Mucosa of descending colon (tissue), 3 donors: ENCODE results near the gene TRIP12. TPM values are rescaled to one million over a fixed set of nuclear protein-coding genes. Genes with fewer than 3 reads are reported as not detected.
A peak's percentile ranks its signal among the peaks of the same experiment; 100 is the strongest.
"Not testable (repeated sequence)": the region's sequence is repeated elsewhere in the genome, so short reads cannot be mapped to it uniquely, and the experiment has no call there.

Source experiments
- ATAC-seq: fragments of 200-7000 bp; cut with Tn5 transposase; one replicate; pipeline ENCODE4 v1.9.1; 2020; ENCODE audit warnings: mild to moderate bottlenecking, moderate library complexity
- DNase-seq, 3 donors: peaks; one replicate each; pipeline ENCODE4 v3.0.0-alpha.2; 2020
- H3K36me3 ChIP-seq: fragments of 200-600 bp; one replicate; pipeline ENCODE4 v1.8.0; 2021; ENCODE audit warnings: low read depth, mild to moderate bottlenecking
- H3K4me1 ChIP-seq: fragments of 200-600 bp; one replicate; pipeline ENCODE4 v1.8.0; 2021; ENCODE audit warnings: low read depth, mild to moderate bottlenecking
- H3K4me3 ChIP-seq: fragments of 200-600 bp; one replicate; pipeline ENCODE4 v1.8.0; 2021; ENCODE audit warnings: mild to moderate bottlenecking
- H3K9me3 ChIP-seq: fragments of 200-600 bp; one replicate; pipeline ENCODE4 v1.8.0; 2021; ENCODE audit warnings: mild to moderate bottlenecking
- intact Hi-C, 2 donors: fragments of 100-400 bp; cut with DNase I in 1 of 2; cut with micrococcal nuclease in 1 of 2; formaldehyde crosslinking; loops; one replicate each; pipeline versions ENCODE4 v1.11.0 to v1.11.1; 2022; cut with DNase I, micrococcal nuclease
- total RNA-seq, 3 donors: library from RNA; stranded (reverse); fragmentation: NEBNext Ultra II Directional in 2 of 3; extraction: Animal tissue kit (Norgen Biotek cat#: 25700) in 2 of 3; gene quantifications; one replicate each; pipeline versions ENCODE4 v1.2.1 to v1.2.4, GENCODE V29; 2021 to 2023
- TF ChIP-seq, protein P1 (sequence below): fragments of 200-600 bp; IDR thresholded peaks from one replicate; pipeline ENCODE4 v1.8.0; 2022; ENCODE audit warnings: antibody characterized with exemption, mild to moderate bottlenecking
- donor health status: DM: no; HTN: no; CAD: no; lungs with moderate emphysema.
- donor health status: DM: no; HTN: no; CAD: no.
- donor health status: DM: no; HTN: yes; CAD: no.

The TRIP12 gene
- total RNA-seq, 3 donors from 2014 or later = 196 to 240 (median 202) TPM

DNA sequence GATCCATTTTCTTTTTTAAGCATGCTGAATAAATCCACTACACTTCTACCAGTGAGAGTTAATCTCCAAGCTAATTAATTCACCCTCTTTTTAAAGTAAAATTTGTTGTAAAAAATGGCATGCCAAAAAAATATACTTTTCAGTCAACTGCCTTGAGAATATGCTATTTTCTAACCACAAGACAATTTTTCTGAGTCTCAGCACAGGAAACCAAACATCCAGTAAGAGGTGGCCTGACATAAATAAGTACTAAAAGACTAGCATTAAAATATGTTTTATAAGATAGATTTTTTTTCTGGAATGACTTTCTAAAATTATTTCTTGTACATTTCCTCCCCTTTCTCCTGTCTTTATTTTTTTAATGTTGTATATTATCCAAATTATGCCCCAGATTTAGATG, 3.4 kb upstream of the TRIP12 start:
- intact Hi-C loops = no loop called here

DNA sequence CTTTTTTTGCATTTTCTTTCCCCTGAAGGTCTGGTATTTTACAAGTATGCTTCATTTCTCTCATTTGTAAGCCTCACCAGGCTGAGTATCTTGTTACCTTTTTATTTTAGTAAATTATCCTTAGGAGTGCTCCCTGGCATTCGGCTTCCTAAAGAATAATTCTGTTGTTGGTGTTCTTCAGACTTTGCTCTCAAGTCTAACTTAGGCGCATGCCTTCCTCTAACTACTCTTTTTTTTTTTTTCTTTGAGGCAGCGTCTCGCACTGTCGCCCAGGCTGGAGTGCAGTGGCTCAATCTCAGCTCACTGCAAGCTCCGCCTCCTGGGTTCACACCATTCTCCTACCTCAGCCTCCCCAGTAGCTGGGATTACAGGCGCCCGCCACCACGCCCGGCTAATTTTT, 2.7 kb upstream of the TRIP12 start:
- H3K36me3 ChIP-seq, H3K4me3 ChIP-seq, intact Hi-C loops, H3K9me3 ChIP-seq, DNase-seq, H3K4me1 ChIP-seq, ATAC-seq: not testable (repeated sequence)

More for the DNA sequence above, 3.4 kb upstream of the TRIP12 start:
- H3K36me3 ChIP-seq = no peaks in the 10 kb centered on the region
- ATAC-seq (no peak), DNase-seq (no peak)
- H3K4me3 ChIP-seq = no peak overlapping the region
- TF ChIP-seq, protein P1, sequence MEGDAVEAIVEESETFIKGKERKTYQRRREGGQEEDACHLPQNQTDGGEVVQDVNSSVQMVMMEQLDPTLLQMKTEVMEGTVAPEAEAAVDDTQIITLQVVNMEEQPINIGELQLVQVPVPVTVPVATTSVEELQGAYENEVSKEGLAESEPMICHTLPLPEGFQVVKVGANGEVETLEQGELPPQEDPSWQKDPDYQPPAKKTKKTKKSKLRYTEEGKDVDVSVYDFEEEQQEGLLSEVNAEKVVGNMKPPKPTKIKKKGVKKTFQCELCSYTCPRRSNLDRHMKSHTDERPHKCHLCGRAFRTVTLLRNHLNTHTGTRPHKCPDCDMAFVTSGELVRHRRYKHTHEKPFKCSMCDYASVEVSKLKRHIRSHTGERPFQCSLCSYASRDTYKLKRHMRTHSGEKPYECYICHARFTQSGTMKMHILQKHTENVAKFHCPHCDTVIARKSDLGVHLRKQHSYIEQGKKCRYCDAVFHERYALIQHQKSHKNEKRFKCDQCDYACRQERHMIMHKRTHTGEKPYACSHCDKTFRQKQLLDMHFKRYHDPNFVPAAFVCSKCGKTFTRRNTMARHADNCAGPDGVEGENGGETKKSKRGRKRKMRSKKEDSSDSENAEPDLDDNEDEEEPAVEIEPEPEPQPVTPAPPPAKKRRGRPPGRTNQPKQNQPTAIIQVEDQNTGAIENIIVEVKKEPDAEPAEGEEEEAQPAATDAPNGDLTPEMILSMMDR = no peak
- no peaks in the 10 kb centered on the region for H3K9me3 ChIP-seq
- peaks cover 9% of the 10 kb centered on the region for H3K4me1 ChIP-seq

DNA sequence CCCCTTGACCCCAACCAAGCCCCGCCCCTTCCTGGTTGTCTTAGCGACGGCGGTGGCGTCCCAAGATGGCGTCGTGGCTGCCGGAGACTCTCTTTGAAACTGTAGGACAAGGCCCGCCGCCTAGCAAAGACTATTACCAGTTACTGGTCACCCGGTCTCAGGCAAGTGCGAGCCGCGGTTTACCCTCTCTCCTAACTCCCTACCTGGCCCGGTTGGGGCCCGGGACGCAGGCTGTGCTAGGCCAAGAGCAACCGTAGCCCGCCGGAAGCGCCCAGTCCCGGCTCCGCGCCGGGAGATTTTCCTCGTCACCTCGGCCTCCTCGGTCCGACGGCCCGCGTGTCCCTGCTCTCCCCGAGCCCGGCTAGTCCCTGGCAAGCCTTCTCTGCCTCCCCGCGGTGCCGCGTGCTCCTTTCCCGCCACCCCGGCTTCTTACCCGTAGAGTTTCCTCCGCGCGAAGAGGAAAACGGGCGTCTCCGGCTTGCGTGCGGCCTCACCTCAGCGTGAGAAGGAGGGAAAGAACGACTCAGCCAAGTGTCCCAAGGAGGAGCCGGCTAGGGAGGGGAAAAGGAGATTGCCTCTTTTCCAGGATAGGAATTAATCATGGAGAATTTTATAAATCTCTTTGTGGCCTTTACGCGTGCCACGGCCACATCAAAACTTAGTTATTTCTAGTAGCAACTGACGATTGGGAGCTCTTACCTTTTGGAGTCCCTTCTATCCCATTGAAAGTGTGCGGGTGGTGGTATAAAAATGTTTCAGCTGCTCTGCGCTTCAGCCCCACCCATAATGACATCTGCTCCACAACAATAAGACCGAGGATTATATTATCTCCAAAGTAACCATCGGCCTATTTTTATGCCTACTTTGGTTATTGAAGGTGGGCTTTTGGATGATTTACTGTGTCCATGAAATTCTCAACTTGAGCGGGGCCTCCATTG, 909 bp upstream of the TRIP12 start, which contains the start of gene FBXO36:
Gene FBXO36, plus strand, starts transcription at position 55 of the 938 bp plus-strand sequence. Its CDS starts 11 bp downstream, at position 66.
- H3K4me3 ChIP-seq = peak within 1 kb of the TSS; percentile 98
- no peaks in the 10 kb centered on the region for H3K36me3 ChIP-seq
- DNase-seq = peak; percentile 91 to 95 (median 93)
- peaks cover 15% of the 10 kb centered on the region for H3K4me1 ChIP-seq
- TF ChIP-seq, protein P1 = no peak
- intact Hi-C loops = no loop called here
- no peaks in the 10 kb centered on the region for H3K9me3 ChIP-seq
- peak; percentile 81 for ATAC-seq

DNA sequence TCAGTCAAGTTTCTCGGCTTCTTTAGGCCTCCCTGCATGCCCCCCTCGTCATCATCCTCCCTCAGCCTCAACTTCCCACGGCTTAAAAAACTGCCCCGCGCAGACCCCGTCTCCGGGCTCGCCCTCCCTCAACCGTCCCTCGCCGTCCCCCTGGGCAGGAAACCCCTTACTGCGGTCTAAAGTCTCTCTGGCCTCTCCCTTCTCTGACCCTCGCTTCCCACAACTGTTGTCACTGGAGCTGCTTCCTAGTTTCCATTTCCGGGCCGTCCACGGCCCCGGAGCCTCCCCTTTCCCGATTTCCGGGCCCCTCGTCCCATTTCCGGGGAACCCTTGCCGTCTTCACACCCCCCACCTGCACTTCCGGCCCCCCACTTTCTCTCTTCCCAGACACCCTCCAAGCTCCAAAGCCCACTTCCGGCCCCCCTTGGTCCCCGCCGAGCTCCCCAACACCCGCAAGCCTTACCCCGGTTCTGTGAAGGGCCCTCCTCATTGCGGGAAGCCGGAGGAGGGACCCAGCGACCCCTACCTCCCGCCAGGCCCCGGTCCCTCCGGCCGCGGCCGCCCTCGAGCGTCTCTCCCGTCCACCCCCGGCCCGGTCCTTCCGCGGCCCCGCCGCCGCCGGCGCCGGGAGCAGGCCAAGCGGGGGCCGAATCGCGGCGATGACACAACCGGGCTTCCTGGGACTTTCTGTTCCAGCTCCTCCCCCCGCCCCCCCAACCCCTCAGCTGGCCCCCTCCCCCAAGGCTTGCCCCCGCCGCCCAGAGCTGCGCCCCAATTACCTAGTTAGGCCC, 513 bp downstream of the TRIP12 start:
- Histone ChIP-seq H3K9me3 (no peaks in the 10 kb centered on the region), H3K4me3 (peak overlapping the region; percentile 98), H3K36me3 (no peaks in the 10 kb centered on the region), H3K4me1 (peaks cover 15% of the 10 kb centered on the region)
- TF ChIP-seq, protein P1 = no peak
- intact Hi-C loops = no loop called here
- ATAC-seq (peak; percentile 48), DNase-seq (peak; percentile 73 to 89 (median 79))

DNA sequence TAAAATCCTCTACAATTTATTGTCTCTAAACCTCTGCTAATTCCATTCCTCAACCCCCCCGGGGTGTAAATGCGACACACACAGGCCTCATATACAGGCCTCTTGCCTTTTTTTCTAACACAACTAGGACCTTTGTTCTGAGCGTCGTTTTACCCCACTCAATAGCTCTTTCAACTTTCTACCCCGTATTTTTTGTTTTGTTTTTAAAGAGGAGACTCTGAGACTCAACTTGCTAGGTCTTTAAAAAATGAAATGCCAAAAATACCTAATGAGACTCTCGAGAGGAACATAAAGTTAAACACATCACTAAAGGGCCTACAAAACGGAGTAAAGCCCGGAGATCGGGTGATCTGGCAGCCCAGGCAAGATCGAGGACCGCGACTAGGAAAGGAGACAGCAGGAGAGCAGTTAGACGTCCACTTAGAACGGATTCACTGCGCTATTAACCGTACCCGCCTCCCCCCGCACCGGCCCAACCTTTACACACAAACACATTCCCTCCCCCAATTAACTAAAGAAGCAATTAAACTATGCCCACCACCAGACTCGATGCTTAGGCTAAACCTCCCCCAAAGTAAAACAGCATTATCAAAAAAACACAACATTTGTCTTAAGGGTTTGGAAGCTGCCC, 1.7 kb downstream of the TRIP12 start:
- TF ChIP-seq, protein P1 = no peak
- peak overlapping the region; percentile 98 for H3K4me3 ChIP-seq
- ATAC-seq = no peak
- peak in 2 of 3 donors; percentile 37 to 39 for DNase-seq
- no peaks in the 10 kb centered on the region for H3K9me3 ChIP-seq
- intact Hi-C loops = no loop called here
- no peaks in the 10 kb centered on the region for H3K36me3 ChIP-seq
- peaks cover 15% of the 10 kb centered on the region for H3K4me1 ChIP-seq
